Esophagus muscularis mucosa (tissue), 4 donors: ENCODE measurements around the gene PDE4D.

Experiments used
- CTCF ChIP-seq, 3 experiments: fragments of 200-600 bp in 2 of 3; fragments of 450-650 bp in 1 of 3; sonication (generic) in 2 of 3; IDR thresholded peaks; one replicate each; pipeline ENCODE4 v1.5.1; 2017 to 2019; ENCODE audit warnings: antibody characterized with exemption in 3 of 3, mild to moderate bottlenecking in 2 of 3, moderate library complexity in 1 of 3
- EP300 ChIP-seq: sonication (generic); formaldehyde crosslinking; IDR thresholded peaks from one replicate; pipeline ENCODE4 v1.6.1; 2017; ENCODE audit warnings: antibody characterized with exemption
- POLR2A ChIP-seq: fragments of 450-650 bp; IDR thresholded peaks from one replicate; pipeline ENCODE4 v1.6.1; 2017; ENCODE audit warnings: antibody characterized with exemption, moderate library complexity, mild to moderate bottlenecking, low read depth
- POLR2AphosphoS5 ChIP-seq, 2 donors: sonication (generic); formaldehyde crosslinking; IDR thresholded peaks; one replicate each; pipeline ENCODE4 v1.6.1; 2017; ENCODE audit warnings: antibody characterized with exemption in 2 of 2

GRCh38 chr5:59115345-59115744 is 778.2 kb downstream of the PDE4D start:
- no peak for TF ChIP-seq EP300
- no peak for TF ChIP-seq CTCF (IDR thresholded peaks at IDR 0.05)
- TF ChIP-seq POLR2A, result no peak
- TF ChIP-seq POLR2AphosphoS5 (IDR thresholded peaks at IDR 0.05), result no peak
